Activated CD4-positive, alpha-beta T cell treated with anti-CD3 and anti-CD28 coated beads, Interleukin-2, amount 10 ng/mL, durations not matched to agents 7 days and 5 days (primary cell): Measurements from ENCODE around the gene SMAP2. TPM values are rescaled to one million over a fixed set of nuclear protein-coding genes. Genes with fewer than 3 reads are reported as not detected.

ENCODE experiments used
- total RNA-seq, 2 experiments: library from RNA; stranded (reverse); gene quantifications; one replicate each; pipeline ENCODE4 v1.2.3, GENCODE V29; 2021

The SMAP2 gene
- total RNA-seq, 2 experiments from 2014 or later = 115 to 140 TPM

Other genes starting within 250 kb of the SMAP2 start
- gene RLF, start 212.3 kb upstream of the SMAP2 start, total RNA-seq = 10 to 100 TPM; 19.2 to 21.6 TPM
- under 1 TPM; 0.30 to 0.42 TPM for gene TMCO2, start 125.8 kb upstream of the SMAP2 start, total RNA-seq
- gene ZMPSTE24, start 115.5 kb upstream of the SMAP2 start, total RNA-seq = 10 to 100 TPM; 24.7 to 28.8 TPM
- gene COL9A2, start 56.4 kb upstream of the SMAP2 start, total RNA-seq = 1 to 10 TPM; 1.2 to 1.9 TPM
- 1 to 10 TPM; 3.0 to 3.5 TPM for gene ZFP69B, start 76.7 kb downstream of the SMAP2 start, total RNA-seq
- gene ZFP69, start 103.6 kb downstream of the SMAP2 start, total RNA-seq = 1 to 10 TPM; 2.5 to 2.7 TPM
- 10 to 100 TPM; 16.3 to 16.8 TPM for gene EXO5, start 135.0 kb downstream of the SMAP2 start, total RNA-seq
- gene ZNF684, start 157.9 kb downstream of the SMAP2 start, total RNA-seq = 1 to 10 TPM; 5.5 to 8.8 TPM